Stimulated activated CD8-positive, alpha-beta memory T cell treated with anti-CD3 and anti-CD28 coated beads, Interleukin-7, amount 100 ng/mL, for 24 hours (primary cell): Measurements from ENCODE around the gene SHISA7.
A peak's percentile ranks its signal among the peaks of the same experiment; 100 is the strongest.
"Not testable (repeated sequence)": the region's sequence is repeated elsewhere in the genome, so short reads cannot be mapped to it uniquely, and the experiment has no call there.

ENCODE experiments used
- DNase-seq: peaks from one replicate; pipeline ENCODE4 v3.0.0-alpha.2; 2020; ENCODE audit warnings: low read depth

Gene SHISA7

DNA sequence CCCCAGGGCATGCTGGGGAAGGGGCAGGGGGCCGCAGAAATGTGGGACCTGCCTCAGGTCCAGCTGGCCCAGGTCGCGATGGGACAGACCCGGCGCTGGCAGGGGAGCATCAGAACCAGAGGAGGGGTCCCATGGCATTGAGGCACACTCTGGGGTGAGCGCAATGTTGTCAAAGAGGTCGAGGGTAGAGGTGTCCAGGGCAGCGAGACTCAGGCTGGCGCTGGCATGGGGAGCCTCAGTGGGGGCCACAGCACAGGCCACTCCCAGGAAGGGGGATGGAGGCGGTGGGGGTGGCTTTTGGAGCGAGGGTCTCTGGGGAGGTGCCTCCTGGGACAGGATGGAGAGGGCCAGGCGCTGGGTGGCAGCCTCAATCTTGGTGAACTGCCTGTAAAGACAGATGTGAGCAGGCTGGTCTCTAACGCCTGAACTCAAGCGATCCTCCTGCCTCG, 20.5 kb upstream of the SHISA7 start:
- DNase-seq = no peak

DNA sequence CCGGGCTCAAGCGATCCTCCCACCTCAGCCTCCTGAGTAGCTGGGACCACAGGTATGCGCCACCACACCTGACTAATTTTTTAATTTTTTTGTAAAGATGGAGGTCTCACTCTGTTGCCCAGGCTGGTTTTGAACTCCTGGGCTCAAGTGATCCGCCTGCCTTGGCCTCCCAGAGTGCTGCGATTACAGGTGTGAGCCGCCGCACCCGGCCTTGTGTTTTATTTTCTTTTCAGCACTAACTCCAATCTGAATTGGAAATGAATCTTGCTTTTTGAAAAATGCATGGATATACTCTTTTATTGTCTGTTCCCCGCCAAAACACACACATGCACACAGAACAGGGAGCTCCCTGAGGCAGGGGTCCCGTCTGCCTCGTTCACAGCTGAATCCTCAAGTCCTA, 19.6 kb upstream of the SHISA7 start:
- no peak for DNase-seq

DNA sequence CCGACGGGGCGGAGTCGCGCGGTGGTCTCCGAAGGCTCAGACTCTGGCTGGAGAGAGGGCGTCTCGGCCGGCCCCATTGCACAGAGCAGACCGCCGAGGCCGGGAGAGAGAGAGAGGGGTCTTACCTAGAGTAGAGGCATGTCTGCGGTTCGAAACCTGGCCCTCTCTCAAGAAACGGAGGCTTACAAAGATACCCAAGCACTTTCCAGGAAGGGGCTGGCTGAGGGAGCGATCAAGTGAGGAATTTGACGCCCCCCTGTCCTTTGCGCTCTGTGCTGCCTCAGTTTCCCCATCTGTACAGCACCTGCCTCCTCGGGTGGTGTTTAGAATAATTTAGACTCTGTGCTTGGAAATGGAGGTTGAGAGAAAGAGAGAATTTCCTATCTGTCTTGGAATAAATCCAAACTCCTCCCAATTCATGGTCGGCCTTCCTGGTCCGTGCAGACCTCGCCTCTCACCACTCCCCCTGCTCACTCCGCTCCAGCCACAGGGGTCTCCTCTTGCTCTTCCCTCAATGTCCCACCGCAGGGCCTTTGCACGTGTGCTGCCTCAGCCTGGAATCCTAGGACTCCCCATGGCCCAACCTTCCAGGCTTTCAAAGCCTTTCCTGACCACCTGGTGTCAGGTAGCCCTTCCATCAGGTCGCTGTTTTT, 19.0 kb upstream of the SHISA7 start:
- no peak for DNase-seq

DNA sequence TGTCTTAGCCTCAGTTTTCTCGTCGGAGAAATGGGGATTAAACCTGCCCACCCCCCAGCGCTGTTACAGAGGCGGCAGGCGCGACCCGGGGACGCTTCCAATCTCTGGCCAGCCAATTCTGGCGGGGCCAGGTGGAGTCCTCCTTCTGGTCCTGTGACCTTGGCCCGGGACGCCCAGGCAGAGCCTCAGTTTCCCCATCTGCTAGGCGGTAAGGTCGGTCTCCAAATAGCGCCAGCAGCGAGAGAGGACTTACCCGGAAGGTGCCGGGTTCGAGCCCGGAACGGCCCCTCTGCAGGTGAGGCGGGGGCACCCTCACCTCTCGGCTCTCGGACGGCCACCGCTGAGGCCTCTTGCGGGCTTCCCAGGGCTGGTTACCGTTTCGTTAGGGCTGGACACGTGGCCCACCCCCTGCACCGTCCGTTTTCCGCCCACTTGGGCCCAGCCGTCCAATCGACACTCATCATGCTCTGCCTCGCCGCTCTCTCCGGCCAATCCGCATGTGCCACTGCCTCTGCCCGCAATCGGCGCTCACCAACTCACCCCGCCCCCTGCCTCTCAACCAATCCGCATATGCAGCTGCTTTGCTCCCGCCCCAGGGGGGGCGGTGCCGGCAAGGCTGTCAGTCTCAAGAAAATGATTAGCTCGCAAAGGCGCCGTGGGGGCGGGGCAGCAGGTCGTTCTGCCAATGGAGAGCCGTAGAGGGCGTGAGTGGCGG, 18.3 kb upstream of the SHISA7 start, which contains the start of gene ISOC2:
ISOC2 (minus strand) TSS at position 384 of the 715 bp plus-strand sequence. CDS start 5,156 bp downstream, outside the sequence.
- peak; percentile 100 for DNase-seq

DNA sequence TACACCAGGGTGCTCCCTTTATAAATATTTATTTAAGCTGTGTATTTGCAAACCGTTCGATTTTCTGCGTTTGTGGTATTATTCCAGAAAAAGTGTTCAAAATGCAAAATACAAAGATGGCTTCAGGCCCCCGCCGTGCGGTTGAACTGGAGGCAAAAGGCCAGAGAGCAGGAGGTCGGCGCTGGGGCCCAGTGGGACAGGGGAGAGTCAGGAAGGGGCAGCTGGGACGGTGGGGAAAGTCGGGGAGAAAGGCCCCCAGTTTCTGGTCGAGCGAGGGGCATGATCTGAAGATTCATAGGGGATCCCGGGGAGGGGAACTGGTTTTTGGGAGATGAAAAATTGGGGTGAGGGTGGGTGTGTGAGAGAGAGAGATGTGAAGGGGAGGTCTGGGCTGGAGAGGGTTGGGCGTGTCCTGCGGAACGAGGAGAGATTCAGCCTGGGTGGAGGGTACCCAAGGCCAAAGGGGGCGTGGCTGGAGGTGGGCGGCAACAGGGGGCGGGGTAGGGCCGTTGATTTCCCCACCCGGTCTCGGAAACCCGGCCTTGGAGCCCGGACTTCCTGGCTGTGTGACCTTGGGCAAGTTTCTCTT, 17.7 kb upstream of the SHISA7 start:
- peak; percentile 30 for DNase-seq

DNA sequence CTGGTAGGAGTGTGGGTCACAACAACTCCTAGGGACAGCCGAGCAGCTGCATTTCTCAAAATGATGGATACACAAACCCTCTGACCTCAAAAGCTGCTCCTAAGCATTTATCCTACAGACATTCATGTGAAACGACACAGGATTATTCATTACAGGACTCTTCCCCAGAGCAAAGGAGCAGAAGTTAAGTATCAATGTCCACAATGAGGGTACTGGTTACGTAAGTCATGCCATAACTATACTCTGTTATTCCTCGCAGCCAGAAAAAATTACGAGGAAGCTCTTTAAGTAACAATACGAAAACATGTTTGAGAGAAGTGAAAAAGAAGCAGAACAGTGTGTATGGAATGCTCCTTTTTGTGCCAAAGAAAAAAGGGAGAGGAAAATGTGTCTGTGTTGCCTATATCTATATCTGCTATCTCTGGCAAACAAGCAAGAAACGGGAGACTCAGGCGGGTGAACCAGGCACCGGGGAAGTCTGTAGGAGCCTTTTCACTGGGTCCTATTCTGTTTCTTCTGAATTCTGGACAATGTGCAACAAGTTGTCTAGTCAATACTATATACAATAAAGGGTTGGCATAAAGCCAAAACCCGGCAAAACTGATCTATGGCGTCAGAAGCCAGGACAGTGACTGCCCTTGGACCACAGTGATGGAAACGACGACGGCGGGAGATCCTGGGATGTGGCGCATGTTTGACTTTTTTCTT, 17.0 kb upstream of the SHISA7 start:
- DNase-seq = no peak

DNA sequence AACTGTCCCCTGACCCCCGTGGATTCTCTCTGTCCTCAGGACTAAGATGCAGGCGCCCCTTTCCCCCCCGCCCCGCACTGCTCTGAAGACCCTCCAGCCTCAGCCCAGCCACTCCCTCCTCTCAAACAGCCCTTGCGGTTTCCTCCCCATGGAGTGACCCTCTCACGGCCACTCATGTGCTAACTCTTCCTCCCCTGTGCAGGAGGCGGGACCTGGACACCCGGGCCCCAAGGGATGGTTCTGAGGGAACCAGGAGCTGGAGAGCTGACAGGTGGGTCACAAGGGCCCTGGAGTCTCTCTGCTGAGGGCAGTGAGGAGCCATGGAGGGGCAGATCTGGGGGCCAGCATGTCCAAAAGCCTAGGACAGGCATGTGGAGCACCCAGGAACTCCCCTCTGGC, 16.4 kb upstream of the SHISA7 start:
- DNase-seq = no peak

DNA sequence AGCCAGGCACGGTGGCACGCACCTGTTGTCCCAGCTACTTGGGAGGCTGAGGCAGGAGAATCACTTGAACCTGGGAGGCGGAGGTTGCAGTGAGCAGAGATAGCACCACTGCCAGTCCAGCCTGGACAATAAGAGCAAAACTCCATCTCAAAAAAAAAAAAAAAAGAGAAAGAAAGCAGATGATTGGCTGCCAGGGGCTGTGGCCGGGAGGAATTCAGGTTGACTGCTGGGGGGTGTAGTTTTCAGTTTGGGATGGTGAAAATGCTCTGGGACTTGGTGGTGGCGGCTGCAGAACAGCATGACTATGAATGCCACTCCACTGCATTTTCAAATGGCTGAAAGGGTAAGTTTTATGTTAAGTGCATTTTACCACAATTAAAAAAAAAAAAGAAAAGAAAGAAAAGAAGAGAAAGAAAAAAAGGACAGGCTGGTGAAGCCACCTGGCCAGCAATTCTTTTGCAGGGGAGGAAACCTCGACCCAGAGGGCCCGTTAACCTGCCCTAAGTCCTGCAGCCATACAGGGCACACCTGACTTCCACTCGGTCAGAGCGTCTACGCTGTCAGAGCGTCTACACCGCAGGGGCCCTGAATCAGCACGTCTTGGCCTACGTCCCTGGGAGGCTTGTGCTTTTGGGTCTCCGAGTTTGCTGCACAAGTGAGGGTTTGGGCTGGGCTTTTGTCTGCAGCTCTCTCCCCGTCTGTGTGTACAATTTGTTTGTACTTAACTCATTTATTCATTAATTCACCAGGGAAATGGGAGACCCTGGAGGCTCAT, 14.8 kb upstream of the SHISA7 start:
- no peak for DNase-seq

DNA sequence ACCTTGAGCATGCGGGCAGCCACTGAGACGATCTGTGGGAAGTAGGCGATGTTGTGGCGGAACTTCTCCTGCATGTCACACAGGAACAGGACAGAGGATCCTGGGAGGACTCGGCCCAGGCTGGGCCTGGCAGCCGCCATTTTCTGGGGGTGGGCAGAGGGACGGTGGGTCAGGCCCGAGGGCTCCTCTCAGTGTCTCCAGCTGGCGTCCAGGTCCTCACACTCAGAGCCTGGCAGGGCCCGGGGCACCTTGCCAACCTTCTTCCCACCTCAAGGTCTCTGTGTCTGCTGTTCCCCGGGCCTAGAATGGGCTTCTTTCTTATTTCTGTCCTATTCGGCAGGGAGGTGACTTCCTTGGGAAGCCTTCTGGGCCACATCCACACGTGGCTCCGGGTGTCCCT, 13.2 kb upstream of the SHISA7 start:
- no peak for DNase-seq

DNA sequence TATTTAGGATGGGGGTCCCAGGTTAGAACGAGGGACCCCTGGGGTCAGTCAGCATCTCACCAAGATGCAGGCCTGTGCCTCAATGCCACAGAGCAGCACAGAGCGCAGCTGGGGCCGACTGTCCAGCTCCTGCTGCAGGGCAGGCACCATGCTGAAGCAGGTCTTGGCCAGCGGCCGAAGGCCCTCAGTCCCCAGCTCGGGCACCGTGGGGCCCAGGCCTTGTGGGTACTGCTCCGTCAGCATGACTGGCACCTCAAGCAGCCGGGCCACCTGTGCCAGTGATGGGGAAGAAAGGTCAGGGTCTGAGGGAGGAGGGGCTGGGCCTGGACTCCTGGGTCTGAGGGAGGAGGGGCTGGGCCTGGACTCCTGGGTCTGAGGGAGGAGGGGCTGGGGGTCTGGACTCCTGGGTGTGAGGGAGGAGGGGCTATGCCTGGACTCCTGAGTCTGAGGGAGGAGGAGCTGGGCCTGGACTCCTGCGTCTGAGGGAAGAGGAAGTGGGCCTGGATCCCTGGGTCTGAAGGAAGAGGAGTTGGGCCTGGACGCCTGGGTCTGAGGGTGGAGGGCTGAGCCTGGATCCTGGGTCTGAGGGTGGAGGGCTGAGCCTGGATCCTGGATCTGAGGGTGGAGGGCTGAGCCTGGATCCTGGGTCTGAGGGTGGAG, 12.6 kb upstream of the SHISA7 start:
- DNase-seq = no peak

DNA sequence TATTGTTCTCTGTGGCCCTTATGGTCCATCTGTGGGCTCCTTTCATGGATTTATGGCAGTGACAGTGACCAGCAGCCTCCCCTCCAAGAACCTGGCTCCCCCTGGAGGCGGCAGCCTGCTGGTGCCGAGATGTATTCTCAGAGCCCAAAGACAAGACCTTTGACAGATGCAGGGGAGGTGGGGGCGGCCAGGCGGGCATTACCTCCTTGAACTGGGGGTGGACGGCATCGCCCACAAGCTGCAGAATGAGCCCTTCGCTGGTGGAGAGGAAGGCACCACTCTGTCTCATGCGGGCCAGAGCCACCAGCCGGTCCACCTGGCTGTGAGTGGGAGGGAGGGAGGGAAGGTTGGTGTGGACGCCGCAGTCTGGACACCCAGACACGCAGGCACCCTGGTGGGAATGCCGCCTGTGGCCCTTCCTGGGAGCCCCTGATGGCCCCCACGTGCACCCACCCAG, 11.7 kb upstream of the SHISA7 start:
- DNase-seq = no peak

DNA sequence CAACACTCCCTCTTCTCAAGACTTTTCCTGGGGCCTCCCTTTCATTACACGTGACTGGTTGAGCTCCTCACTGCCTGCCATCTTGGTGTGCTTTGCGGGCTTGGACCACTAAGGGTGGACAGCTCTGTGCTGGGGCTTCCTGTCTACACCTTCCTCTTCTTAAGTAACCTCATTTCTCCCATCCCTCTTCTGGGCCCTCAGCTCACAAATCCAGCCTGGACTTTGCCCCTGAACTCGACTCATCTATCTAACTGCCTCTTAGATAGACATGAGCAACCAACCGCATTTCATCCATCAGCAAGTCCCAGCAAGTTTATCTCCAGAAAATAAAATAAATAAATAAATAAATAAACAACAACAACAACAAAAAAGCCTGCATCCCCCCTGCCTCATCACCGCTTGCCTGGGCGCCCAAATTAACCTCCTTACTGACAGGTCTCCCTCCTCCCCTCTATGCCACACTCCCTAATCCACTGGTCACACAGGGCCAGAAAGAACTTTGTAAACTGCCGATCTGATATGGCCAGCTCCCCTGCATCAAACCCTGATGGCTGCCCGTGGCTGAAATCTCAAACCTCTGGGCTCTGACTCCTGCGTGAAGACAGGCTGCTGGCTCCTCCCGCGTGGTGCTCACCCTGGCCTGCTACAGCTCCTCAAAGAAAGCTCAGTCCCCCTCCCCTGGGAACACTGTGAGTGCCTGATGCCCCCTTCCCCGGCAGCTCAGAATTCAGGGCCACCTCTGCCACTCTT, 10.6 kb upstream of the SHISA7 start:
- DNase-seq = no peak

DNA sequence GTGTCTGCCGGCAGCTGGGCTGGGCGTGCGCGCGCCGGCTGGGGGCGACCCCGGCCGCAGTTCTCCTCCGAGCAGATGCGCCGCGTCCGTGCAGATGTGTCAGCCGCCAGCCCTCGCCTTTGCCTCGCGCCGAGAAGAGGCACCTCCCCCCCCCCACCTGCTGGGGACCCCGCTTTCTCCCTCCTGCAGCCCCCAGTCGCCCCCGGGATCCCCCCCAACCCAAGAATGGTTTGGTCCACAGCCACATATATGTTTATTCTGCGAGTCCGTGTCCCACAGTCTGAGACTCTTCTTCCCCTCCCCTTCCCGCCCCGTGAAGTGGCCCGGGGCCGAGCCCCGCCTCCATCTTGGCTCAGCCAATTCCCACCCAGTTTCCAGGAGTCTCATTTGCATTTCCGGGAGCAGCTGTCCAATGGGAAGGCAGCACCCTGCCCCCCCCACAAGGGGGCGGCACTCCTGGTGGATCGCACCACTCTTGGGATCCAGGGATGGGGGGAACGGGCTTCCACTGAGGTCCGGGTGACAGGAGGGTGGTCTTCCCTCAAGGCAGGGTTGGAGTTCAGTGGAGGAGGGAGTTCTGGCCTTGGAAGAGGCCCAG, 9.7 kb upstream of the SHISA7 start:
- DNase-seq = no peak

DNA sequence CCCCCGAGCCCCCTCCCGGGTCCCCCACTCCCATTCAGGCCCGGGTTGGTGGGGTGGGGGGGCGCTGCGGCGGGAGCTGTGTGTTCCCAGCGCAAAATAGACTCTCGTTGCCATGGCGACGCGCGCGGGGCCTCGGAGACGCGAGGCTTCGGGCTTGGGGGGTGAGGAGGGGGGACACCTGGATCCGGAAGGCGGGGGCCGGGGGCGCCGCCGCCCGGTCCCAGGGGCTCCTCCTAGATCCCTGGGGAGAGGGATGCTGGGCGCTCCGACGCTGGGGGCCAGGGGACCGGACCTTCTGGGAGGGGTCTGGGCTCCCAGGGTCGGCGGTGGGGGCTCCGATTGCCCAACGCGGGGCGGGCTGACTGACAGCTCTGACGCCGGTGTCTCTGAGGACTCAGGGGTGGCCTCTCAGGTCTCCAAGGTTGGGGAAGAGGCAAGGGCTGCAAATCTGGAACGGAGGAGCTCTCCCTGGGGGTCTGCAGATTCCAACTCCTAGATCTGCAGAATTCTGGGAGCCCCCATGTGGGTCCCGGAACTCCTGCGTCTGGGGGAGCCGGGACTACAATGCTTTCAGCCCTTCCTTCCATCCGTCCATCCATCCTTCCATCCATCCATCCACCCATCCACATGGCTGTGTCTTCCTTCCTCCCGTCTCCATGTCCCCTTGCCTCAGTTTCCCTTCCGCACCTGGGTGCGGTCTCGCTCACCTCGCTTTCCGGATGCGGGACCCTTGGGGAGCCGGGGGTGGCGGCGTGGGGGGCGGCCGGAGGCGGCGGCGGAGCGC, 9.1 kb upstream of the SHISA7 start:
- DNase-seq = no peak

DNA sequence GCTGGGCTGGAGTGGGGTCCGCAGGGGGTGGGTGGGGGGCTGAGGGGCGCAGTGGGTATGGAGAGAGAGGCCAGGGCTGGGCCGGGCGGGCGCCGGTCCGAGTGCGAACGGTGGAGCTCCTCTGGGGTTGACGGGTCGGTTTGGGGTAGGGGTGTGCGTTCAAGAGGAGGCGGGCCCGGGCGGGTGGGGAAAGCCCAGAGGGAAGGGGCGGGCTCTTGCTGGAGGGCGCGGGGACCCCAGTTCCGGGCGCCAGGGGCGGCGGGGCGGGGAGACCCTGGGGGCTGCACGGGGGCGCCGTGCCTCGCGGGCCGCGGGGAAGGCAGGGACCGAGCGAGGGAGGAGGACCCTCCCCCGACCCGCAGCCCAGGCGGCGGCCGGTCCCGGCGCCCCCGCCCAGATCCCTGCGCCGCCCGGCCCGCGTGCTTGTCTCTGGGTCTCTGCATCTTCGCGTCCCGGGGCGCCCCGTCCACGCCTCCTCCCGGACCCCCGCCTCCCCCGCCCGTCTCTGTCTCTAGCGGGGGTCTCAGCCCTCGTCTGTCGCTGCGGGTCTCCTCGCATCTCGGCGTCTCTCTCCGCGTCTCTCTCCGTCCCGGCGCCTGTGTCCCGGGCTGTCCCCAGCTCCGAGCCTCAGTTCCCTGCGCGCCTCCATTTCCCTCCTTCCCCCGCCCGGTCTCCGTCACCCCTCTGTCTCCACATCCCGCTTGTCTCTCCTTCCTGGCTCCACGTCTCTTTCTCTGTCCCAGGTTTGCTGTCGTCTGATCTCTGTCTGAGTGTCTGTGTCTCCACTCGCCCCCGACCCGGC, 8.3 kb upstream of the SHISA7 start:
- DNase-seq = no peak

DNA sequence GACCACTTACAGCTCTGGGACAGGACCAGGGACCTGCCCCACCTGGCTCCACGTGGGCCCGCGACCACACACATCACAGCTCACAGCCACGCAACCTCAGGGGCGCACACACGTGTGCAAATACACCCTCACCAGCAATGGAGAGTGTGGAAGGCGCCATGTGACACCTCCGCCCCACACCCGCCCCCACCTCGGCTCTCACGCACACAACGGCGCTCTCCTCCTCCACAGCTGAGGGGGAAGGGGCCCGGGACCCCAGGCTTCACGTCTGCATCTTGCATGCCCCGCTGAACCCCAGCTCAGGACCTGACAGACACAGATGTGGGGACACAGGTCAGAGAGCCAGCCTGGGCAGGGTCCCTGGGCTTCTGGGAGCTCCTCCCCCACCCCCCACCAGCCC, 6.4 kb upstream of the SHISA7 start:
- no peak for DNase-seq

DNA sequence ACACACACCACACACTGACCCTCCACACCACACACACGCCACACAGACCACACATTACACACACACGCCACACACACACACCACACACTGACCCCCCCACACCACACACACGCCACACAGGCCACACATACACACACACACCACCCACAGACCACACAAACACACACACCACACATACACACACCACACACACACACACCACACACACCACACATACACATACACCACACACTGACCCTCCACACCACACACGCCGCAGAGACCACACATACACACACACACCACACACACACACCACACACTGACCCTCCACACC, 5.0 kb upstream of the SHISA7 start:
- not testable (repeated sequence) for DNase-seq

DNA sequence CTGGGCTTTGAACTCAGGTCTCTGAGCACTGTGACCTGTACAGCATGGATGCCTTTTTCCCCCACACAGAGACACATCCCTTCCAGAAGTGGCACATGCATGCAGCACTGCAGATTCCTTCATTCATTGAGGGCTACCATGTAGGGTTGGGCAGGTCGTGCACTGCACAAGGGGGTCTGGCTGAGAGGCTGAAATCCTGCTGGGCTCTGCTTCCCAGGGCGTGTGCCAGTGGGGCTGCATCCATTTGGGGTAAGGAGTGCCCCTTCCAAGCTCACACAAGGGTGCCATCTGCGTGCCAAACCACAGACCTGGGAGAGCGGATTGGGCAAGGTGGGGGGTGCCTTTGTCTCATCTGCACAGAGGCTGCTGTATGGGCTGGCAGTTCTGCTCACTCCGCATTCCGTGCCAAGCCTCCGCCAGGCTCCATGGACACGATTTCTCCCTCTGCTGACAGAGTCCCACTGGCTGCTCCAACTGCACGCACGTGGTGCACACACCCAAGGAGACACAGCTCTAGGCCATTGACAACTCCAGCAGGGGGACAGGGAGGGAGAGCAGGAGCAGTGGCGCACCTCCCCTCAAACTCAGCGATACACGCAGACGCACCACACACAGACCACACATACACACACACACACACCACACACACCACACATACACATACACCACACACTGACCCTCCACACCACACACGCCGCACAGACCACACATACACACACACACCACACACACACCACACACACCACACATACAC, 4.5 kb upstream of the SHISA7 start:
- no peak for DNase-seq
